Neural crest cell (in vitro differentiated cells): ENCODE measurements around the gene LMCD1. TPM values are rescaled to one million over a fixed set of nuclear protein-coding genes. Genes with fewer than 3 reads are reported as not detected.

Experiments
- DNase-seq: peaks from one replicate; pipeline ENCODE4 v3.0.0; 2021; ENCODE audit warnings: low read depth, mixed read lengths, low spot score
- H3K27ac Mint-ChIP-seq: one replicate; pipeline ENCODE4 v1.8.0; 2021; ENCODE audit warnings: mild to moderate bottlenecking, mixed read lengths; ENCODE audit not compliant: unreplicated experiment
- H3K27me3 Mint-ChIP-seq: 2 replicates; pipeline ENCODE4 v1.8.0; 2021; ENCODE audit warnings: low read depth, mild to moderate bottlenecking, mixed read lengths
- H3K36me3 Mint-ChIP-seq: 2 replicates; pipeline ENCODE4 v1.8.0; 2021; ENCODE audit warnings: low read depth, mild to moderate bottlenecking, mixed read lengths
- H3K4me1 Mint-ChIP-seq: 2 replicates; pipeline ENCODE4 v1.8.0; 2021; ENCODE audit warnings: mixed read lengths
- H3K4me3 Mint-ChIP-seq: one replicate; pipeline ENCODE4 v1.8.0; 2021; ENCODE audit warnings: mild to moderate bottlenecking, mixed read lengths
- H3K9me3 Mint-ChIP-seq: 2 replicates; pipeline ENCODE4 v1.8.0; 2021; ENCODE audit warnings: mixed read lengths
- total RNA-seq: library from RNA; stranded (reverse); gene quantifications from 2 replicates; pipeline ENCODE4 v1.2.1, GENCODE V29; 2021
- TF ChIP-seq, protein P1 (sequence below): fragments of 200-600 bp; sonication (generic); conservative IDR thresholded peaks from 2 replicates; pipeline ENCODE4 v1.5.0; 2021; ENCODE audit warnings: antibody characterized with exemption, mild to moderate bottlenecking

The LMCD1 gene
- total RNA-seq, 1 donor from 2014 or later = 28.4 TPM

DNA sequence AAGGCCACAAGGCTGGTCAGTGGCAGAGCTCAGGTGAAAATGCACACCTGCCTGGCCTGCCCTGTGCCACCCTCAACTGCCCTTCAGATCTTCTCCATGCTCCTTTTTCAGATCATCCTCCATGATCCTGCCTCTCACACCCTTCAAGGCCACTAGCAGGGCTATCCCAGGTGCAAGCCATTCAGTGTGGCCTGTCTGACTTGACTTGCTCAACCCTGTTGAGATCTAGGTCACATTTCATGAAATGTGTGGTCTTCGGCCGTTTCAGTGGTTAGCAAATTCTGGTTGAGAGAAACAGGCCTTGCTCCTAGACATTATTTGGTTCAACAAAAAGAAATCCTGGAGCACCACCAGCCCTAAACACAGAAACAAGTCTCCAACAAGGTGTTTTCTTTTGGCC is 26.6 kb upstream of the LMCD1 start:
- Mint-ChIP-seq H3K36me3 (peaks cover 2% of the 10 kb centered on the region), H3K4me3 (no peak overlapping the region), H3K4me1 (peaks cover 4% of the 10 kb centered on the region), H3K9me3 (peaks cover 3% of the 10 kb centered on the region), H3K27me3 (no peaks in the 10 kb centered on the region), H3K27ac (no peak overlapping the region)
- DNase-seq = no peak
- TF ChIP-seq, protein P1, sequence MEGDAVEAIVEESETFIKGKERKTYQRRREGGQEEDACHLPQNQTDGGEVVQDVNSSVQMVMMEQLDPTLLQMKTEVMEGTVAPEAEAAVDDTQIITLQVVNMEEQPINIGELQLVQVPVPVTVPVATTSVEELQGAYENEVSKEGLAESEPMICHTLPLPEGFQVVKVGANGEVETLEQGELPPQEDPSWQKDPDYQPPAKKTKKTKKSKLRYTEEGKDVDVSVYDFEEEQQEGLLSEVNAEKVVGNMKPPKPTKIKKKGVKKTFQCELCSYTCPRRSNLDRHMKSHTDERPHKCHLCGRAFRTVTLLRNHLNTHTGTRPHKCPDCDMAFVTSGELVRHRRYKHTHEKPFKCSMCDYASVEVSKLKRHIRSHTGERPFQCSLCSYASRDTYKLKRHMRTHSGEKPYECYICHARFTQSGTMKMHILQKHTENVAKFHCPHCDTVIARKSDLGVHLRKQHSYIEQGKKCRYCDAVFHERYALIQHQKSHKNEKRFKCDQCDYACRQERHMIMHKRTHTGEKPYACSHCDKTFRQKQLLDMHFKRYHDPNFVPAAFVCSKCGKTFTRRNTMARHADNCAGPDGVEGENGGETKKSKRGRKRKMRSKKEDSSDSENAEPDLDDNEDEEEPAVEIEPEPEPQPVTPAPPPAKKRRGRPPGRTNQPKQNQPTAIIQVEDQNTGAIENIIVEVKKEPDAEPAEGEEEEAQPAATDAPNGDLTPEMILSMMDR = no peak

DNA sequence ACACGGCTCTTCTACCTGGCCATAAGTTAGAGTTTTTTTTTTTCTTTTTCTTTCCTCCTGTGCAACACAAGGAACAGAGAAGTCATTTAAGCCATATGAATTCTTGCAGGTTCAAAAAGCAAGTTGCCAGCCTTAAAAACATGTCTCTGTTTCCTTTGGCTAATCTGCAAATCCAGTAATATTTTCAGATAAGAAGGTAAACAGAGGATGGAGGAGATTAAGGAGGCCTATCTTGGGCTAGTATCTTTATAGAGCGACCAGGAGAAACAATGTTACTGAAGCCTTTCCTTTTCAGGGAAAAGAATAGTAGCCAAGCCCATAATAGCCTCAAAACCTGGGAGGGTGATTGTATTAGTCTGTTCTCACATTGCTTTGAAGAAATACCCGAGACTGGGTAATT is 20.9 kb upstream of the LMCD1 start:
- Mint-ChIP-seq H3K4me3 (no peak overlapping the region), H3K9me3 (peaks cover 15% of the 10 kb centered on the region), H3K27ac (no peak overlapping the region), H3K27me3 (no peaks in the 10 kb centered on the region), H3K4me1 (peaks cover 5% of the 10 kb centered on the region), H3K36me3 (peaks cover 21% of the 10 kb centered on the region)
- TF ChIP-seq, protein P1 = no peak
- no peak for DNase-seq

DNA sequence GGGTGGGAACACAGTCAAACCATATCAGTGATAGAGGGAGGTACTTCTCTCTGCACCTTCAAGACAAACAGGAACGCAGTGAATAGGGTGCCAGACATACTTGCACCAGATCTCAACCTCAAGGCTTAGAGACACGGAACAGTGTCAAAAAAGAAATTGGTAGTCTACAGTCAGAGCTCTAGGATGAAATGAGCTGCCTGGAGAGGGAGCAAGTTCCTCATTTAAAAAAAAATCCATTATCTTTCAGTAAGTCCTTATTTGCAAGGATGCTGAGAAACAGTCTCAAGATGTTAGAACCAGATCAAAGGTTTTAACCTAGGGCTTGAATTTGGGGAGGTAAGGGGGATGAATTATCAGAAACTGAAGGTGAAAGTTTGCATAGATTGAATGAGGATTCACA is 20.2 kb upstream of the LMCD1 start:
- Mint-ChIP-seq H3K4me1 (peaks cover 5% of the 10 kb centered on the region), H3K36me3 (peaks cover 20% of the 10 kb centered on the region), H3K27ac (no peak overlapping the region), H3K27me3 (no peaks in the 10 kb centered on the region), H3K9me3 (peaks cover 15% of the 10 kb centered on the region), H3K4me3 (no peak overlapping the region)
- DNase-seq = no peak
- TF ChIP-seq, protein P1 = no peak

DNA sequence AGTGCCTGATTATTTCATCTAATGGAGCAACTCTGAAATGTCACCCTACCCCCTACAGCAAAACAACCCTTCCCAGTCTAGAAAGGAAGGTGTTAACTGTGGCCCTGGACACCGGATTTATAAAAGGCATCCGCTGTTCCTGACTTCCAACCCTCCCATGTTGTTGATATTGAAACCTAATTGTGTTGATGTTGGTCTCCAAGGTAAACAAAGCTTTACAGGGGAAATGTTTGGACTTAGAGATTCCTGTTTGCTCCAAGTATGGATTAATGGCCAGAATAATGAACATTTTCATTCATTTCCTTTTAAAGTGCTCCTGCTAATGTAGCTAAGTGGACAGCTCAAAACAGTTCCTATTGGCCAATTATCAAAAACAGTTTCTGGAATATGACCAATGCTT is 19.4 kb upstream of the LMCD1 start:
- Mint-ChIP-seq H3K27me3 (no peaks in the 10 kb centered on the region), H3K9me3 (peaks cover 15% of the 10 kb centered on the region), H3K27ac (peak overlapping the region; percentile 65), H3K36me3 (peaks cover 26% of the 10 kb centered on the region), H3K4me1 (peaks cover 5% of the 10 kb centered on the region), H3K4me3 (no peak overlapping the region)
- DNase-seq = no peak
- TF ChIP-seq, protein P1 = no peak

- Mint-ChIP-seq H3K9me3 (peaks cover 15% of the 10 kb centered on the region), H3K4me3 (no peak overlapping the region), H3K27me3 (no peaks in the 10 kb centered on the region), H3K36me3 (peaks cover 28% of the 10 kb centered on the region), H3K27ac (no peak overlapping the region), H3K4me1 (peaks cover 5% of the 10 kb centered on the region)
- no peak for DNase-seq
- TF ChIP-seq, protein P1 = no peak
Measured at GRCh38 chr3:8482960-8483665, 18.5 kb upstream of the LMCD1 start.
